VCaP (cell line): ENCODE measurements around the gene CLIP4.
"Not testable (repeated sequence)": the region's sequence is repeated elsewhere in the genome, so short reads cannot be mapped to it uniquely, and the experiment has no call there.

Source experiments
- H3K27ac ChIP-seq: fragments of 450-650 bp; 2 replicates; pipeline ENCODE4 v1.5.1; 2017
- TF ChIP-seq, protein P1 (sequence below): fragments of 450-650 bp; conservative IDR thresholded peaks from 2 replicates; pipeline ENCODE4 v1.5.1; 2017; ENCODE audit warnings: mild to moderate bottlenecking, moderate library complexity

Gene CLIP4

DNA sequence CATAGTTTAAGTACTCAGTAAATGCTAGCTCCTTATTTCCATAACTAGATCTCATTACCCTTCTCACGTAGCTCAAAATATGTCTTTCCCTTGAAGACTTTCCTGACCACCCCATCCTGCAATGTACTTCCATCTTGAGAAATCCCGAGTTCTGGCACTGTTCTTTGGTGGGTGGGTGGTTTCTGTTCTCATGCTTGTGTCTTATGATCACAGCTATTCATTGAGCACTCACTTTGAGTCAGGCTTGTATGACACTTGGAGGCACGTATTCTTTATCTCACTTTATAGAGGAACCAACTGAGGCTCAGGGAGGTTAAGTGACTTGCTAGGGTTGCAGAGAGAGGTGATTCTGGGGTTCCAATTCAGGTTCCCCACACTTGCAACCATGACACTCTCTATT, 9.0 kb upstream of the CLIP4 start:
- H3K27ac ChIP-seq: no peak overlapping the region
- TF ChIP-seq, protein P1, sequence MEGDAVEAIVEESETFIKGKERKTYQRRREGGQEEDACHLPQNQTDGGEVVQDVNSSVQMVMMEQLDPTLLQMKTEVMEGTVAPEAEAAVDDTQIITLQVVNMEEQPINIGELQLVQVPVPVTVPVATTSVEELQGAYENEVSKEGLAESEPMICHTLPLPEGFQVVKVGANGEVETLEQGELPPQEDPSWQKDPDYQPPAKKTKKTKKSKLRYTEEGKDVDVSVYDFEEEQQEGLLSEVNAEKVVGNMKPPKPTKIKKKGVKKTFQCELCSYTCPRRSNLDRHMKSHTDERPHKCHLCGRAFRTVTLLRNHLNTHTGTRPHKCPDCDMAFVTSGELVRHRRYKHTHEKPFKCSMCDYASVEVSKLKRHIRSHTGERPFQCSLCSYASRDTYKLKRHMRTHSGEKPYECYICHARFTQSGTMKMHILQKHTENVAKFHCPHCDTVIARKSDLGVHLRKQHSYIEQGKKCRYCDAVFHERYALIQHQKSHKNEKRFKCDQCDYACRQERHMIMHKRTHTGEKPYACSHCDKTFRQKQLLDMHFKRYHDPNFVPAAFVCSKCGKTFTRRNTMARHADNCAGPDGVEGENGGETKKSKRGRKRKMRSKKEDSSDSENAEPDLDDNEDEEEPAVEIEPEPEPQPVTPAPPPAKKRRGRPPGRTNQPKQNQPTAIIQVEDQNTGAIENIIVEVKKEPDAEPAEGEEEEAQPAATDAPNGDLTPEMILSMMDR: no peak

DNA sequence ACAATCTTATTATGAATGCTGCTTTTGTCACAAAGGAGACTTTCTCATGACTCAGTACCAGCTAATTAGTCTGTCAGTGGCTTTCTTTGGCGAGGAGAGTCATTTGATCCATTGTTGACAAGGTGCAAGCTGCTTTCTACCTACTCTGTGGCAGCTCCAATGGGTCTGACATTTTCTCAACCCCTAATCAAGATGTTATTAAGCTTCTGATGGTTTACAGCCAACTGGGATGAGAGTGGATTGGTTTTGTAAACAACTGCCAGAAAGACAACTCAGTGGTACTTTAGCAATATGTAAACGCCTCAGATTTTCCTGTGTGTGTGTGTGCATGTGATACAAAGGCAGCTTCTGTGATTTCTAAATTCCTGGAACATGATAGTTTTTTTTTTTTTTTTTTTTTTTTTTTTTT, 8.2 kb upstream of the CLIP4 start:
- TF ChIP-seq, protein P1: no peak
- H3K27ac ChIP-seq: no peak overlapping the region

DNA sequence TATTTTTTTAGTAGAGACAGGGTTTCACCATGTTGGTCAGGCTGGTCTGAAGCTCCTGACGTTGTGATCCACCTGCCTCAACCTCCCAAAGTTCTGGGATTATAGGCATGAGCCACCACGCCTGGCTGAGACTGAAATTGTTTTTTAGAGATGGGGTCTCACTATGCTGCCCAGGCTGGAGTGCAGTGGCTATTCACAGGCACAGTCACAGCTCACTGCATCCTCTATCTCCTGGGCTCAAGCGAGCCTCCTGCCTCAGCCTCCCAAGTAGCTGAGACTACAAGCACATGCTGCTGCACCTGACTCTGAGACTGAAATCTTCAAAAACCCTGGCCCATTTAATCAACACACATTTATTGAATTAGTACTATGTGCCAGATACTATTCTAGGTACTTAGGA, 7.7 kb upstream of the CLIP4 start:
- H3K27ac ChIP-seq: not testable (repeated sequence)

DNA sequence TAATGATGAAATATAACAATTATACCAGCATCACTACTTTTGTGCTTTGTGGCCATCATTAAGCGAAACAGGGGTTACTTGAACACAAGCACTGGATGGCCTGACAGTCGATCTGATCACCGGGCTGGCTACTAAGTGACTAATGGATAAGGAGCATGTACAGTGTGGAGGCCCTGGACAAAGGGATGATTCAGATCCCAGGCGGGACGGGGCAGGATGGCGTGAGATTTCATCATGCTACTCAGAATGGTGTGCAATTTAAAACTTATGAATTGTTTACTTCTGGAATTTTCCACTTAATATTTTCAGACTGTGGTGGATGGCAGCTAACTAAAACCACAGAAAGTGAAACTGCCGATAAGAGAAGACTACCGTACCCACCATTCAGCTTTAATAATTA, 7.0 kb upstream of the CLIP4 start:
- TF ChIP-seq, protein P1: no peak
- H3K27ac ChIP-seq: no peak overlapping the region

DNA sequence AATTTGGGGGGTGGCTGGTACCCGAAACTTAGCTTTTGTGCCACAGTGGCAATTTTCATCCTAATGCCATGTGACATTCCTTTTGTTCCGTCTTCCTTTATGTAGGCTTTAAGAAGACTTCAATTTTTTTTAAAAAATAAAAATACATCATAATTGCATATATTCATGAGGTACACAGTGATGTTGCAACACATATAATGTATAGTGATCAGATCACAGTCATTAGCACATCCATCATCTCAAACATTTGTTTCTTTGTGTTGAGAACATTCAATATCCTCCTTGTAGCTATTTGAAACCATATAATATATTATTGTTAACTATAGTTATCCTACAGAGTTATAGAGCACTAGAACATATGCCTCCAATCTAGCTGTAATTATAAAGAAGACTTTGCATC, 6.0 kb upstream of the CLIP4 start:
- H3K27ac ChIP-seq: no peak overlapping the region
- TF ChIP-seq, protein P1: no peak

DNA sequence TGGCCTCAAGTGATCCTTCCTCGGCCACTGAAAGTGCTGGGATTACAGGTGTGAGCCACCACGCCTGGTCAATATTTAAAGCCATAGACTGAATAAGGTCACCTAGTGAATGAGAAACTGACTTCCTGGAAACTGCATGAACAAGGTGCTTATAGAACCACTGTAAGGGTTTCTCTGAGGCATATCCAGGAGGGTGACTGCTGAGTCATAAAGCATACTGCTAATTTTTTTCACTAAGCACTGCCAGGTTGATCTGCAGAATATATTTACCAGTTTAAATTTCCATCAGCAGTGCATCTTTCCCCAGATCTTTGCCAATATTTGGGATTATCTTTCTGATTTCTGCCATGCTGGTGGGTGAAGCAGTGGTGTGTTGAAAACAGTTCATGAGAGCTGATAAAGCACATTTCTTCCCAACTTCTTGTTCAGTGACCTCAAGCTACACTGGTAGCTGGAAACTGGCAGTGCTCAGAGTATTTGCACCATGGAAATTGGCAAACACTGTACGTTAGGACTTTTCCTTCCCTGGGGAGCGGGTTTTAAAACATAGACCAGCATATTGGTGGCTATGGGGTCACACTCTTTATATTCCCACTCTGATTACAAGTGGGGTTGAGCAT, 4.2 kb upstream of the CLIP4 start:
- peak overlapping the region; percentile 25; the same call in 1 of the 2 replicates for H3K27ac ChIP-seq
- TF ChIP-seq, protein P1: no peak

DNA sequence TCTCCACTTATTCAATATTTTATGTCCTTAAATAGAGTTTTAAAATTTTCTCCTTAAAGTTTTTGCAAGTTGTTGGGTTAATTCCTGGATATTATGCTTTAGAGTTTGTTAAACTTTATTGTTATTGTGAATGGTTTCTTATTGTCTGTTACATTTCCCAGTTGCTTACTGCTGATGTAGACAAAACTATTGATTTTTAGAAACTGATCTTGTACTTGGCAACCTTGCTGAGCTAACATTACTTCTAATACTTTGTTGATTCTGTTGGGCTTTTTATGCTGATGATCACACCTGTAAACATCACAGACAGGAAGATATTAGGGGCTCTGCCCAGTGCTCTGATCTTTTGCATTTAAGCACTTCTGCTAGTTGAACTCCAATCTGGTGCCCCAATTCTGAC, 2.8 kb upstream of the CLIP4 start:
- 0 out of 2 replicates have a peak overlapping the region, but pooled peaks have one; percentile 1 for H3K27ac ChIP-seq
- TF ChIP-seq, protein P1: no peak

DNA sequence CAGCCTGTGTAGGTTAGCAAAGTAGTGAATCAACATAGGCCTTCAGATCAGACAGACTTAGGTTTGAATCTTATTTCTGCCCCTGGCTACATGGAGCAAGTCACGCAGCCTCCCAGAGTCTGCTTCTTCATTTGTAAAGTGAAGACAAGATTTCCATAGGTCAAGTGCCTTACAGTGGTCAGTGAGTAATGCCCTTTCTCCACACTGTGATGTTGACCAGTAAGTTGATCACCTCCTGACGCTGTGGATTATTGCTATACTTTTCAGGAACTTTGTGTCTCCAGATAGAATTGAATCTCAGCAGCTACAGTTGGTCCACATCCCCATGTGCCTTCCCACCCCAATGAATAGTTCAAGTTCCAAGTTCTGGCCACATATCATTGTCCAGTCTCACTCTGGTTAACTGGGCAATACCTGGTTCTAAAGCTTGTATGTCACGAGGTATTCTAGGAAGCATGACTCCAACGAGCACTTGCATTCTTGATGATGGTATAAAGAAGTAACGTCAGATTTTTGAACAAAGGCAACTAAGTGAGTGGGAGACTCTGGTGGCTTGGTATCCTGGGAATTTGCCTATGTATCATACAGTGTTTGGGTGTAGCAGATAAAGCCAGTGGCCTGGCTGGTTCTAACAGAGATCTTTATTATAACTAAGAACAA, 2.1 kb upstream of the CLIP4 start:
- TF ChIP-seq, protein P1: no peak
- H3K27ac ChIP-seq: peak overlapping the region; percentile 1; the same call in 1 of the 2 replicates
